ENCODE data around the gene ADAMTS6. TPM values are rescaled to one million over a fixed set of nuclear protein-coding genes. Genes with fewer than 3 reads are reported as not detected.

ADAMTS6 gene
- total and polyA plus RNA-seq, 2 of the 13 experiments (the other 11 are each of a cell fraction or from before 2014, with no cell fraction given), result 3.1 to 8.2 TPM

GRCh38 chr5:65105301-65105700 lies 376.4 kb downstream of the ADAMTS6 start (continued):
- TF ChIP-seq AFF4 (CRISPR knock-in tag; IDR thresholded peaks at IDR 0.05), result no peak
- TF ChIP-seq SMC3 (IDR thresholded peaks at IDR 0.05; ENCODE audit: low read length), result no peak

GRCh38 chr5:65104831-65105230 lies 376.9 kb downstream of the ADAMTS6 start:
- no peaks in the 10 kb centered on the region for H3K79me2 ChIP-seq (ENCODE audit: insufficient read depth, low read length)
- H3K27ac ChIP-seq (ENCODE audit: extremely low read length, insufficient read depth, low read length), result no peak overlapping the region
- intact Hi-C loops (cut with micrococcal nuclease; ENCODE audit: unreplicated experiment) (no loop called here), in situ Hi-C loops (cut with HindIII; ENCODE audit: extremely low pct_ligation_motif_present, low pct_unique_long_range_greater_than_20kb) (loop anchor here (5.0 kb wide), 1 partner anchor 377 kb away; the partner anchor contains the start of gene ADAMTS6)
- H3K4me2 ChIP-seq (ENCODE audit: low read depth, low read length), result no peak overlapping the region
- CTCF ChIA-PET (ENCODE audit: low intra/inter-chr PET ratio, low total read pairs), result no interaction called here
- no peak overlapping the region for H2AFZ ChIP-seq (ENCODE audit: low read length)
- BruUV-seq (replicated peaks), result no TSS peak
- FAIRE-seq, result no peak
- no peaks in the 10 kb centered on the region for H3K36me3 ChIP-seq (replicated peaks in 1 of 2; ENCODE audit: control insufficient read depth in 1 of 2, insufficient read depth in 2 of 2, low read length in 2 of 2)
- POLR2A ChIA-PET, result no interaction called here
- H3K9me3 ChIP-seq (ENCODE audit: low read length), result no peaks in the 10 kb centered on the region
- H4K20me1 ChIP-seq (ENCODE audit: insufficient read depth, low read length), result no peaks in the 10 kb centered on the region
- no peak overlapping the region for H3K4me3 ChIP-seq (replicated peaks in 1 of 3; ENCODE audit: insufficient read depth in 1 of 3, low read depth in 2 of 3, low read length in 3 of 3)
- no peak overlapping the region for H3K9ac ChIP-seq (ENCODE audit: insufficient read depth, low read depth, low read length)
- TF ChIP-seq KLF6 (CRISPR knock-in tag; IDR thresholded peaks at IDR 0.05), result no peak
- no peak for TF ChIP-seq LBX2 (CRISPR knock-in tag; IDR thresholded peaks at IDR 0.05; ENCODE audit: borderline replicate concordance)
- no peak for TF ChIP-seq ZC3H4 (CRISPR knock-in tag; IDR thresholded peaks at IDR 0.05; ENCODE audit: borderline replicate concordance)
- TF ChIP-seq ZFP90 (CRISPR knock-in tag; IDR thresholded peaks at IDR 0.05; ENCODE audit: borderline replicate concordance), result no peak
- no peak for TF ChIP-seq ZC3H13 (CRISPR knock-in tag; IDR thresholded peaks at IDR 0.05)
- TF ChIP-seq MBNL3 (CRISPR knock-in tag; conservative IDR thresholded peaks at IDR 0.05), result no peak
- no peak for TF ChIP-seq THRA (CRISPR knock-in tag; IDR thresholded peaks at IDR 0.05; ENCODE audit: borderline replicate concordance)
- no peak for TF ChIP-seq CENPBD1 (CRISPR knock-in tag; IDR thresholded peaks at IDR 0.05; ENCODE audit: borderline replicate concordance, low read depth)
- no peak for TF ChIP-seq AHR (CRISPR knock-in tag; IDR thresholded peaks at IDR 0.05)
- TF ChIP-seq MLXIP (CRISPR knock-in tag; IDR thresholded peaks at IDR 0.05; ENCODE audit: borderline replicate concordance), result no peak
- TF ChIP-seq ZNF451 (CRISPR knock-in tag; IDR thresholded peaks at IDR 0.05), result no peak
- WGBS (ENCODE audit: low lambda C conversion rate), result 49% methylated on average over 2 of the region's 2 CpGs
- peaks cover 0 to 28% of the 10 kb centered on the region in 2 experiments; a peak in 4 of 5 replicates for H3K27me3 ChIP-seq (ENCODE audit: control insufficient read depth in 1 of 2, insufficient read depth in 2 of 2, low read length in 2 of 2)
- peaks cover 21% of the 10 kb centered on the region for H3K4me1 ChIP-seq (ENCODE audit: insufficient read depth, low read length)
- DNase-seq (ENCODE audit: low spot score), result no peak
- no peak for ATAC-seq
